ENCODE data around the gene OR3A2. TPM values are rescaled to one million over a fixed set of nuclear protein-coding genes. Genes with fewer than 3 reads are reported as not detected.

Gene OR3A2
- total and polyA plus RNA-seq, 2 of the 13 experiments (the other 11 are each of a cell fraction or from before 2014, with no cell fraction given) = not detected

- TF ChIP-seq REST (IDR thresholded peaks at IDR 0.05; ENCODE audit: borderline replicate concordance in 1 of 2, low read depth in 1 of 2, low read length in 2 of 2) = peak; percentile 55 to 90
- peak; percentile 52; the same call in 1 of the 2 replicates for TF ChIP-seq SAP130 (CRISPR knock-in tag; IDR thresholded peaks at IDR 0.05; ENCODE audit: low read depth)
- TF ChIP-seq EHMT2 (IDR thresholded peaks at IDR 0.05; ENCODE audit: borderline replicate concordance, low read depth, low read length) = peak; percentile 83; the same call in 1 of the 2 replicates
- peak; percentile 29; the same call in 1 of the 2 replicates for TF ChIP-seq ZNF580 (CRISPR knock-in tag; IDR thresholded peaks at IDR 0.05; ENCODE audit: borderline replicate concordance, low read depth)
These were observed 47.1 kb upstream of the OR3A2 start (continued) for GRCh38 chr17:3433215-3433614.

GRCh38 chr17:3418222-3418621, 32.1 kb upstream of the OR3A2 start:
- H3K9me3 ChIP-seq (ENCODE audit: low read length) = no peaks in the 10 kb centered on the region
- H3K36me3 ChIP-seq (replicated peaks in 1 of 2; ENCODE audit: control insufficient read depth in 1 of 2, insufficient read depth in 2 of 2, low read length in 2 of 2) = no peaks in the 10 kb centered on the region
- 2% methylated on average over 2 of the region's 2 CpGs for WGBS (ENCODE audit: low lambda C conversion rate)
- no peak overlapping the region for H3K27ac ChIP-seq (ENCODE audit: extremely low read length, insufficient read depth, low read length)
- ChIA-PET POLR2A (no interaction called here), CTCF (ENCODE audit: low intra/inter-chr PET ratio, low total read pairs) (no interaction called here)
- peak; percentile 97 to 99 for TF ChIP-seq MAFK (conservative IDR thresholded peaks at IDR 0.05 in 1 of 2, IDR thresholded peaks at IDR 0.05 in 1 of 2; ENCODE audit: low read length in 2 of 2)
- no peak for TF ChIP-seq ZFX (CRISPR knock-in tag; IDR thresholded peaks at IDR 0.05; ENCODE audit: low read depth)
- no peak for TF ChIP-seq STAG1 (CRISPR knock-in tag; IDR thresholded peaks at IDR 0.05)
- TF ChIP-seq ZFP1 (CRISPR knock-in tag; IDR thresholded peaks at IDR 0.05) = no peak
- TF ChIP-seq MAFF (IDR thresholded peaks at IDR 0.05; ENCODE audit: low read depth, low read length) = peak; percentile 99
- TF ChIP-seq ZBTB38 (CRISPR knock-in tag; IDR thresholded peaks at IDR 0.05) = no peak
- no peak for TF ChIP-seq AFF4 (CRISPR knock-in tag; IDR thresholded peaks at IDR 0.05)
- no peak for TF ChIP-seq ZNF235 (CRISPR knock-in tag; IDR thresholded peaks at IDR 0.05; ENCODE audit: borderline replicate concordance)
- TF ChIP-seq HOXA9 (CRISPR knock-in tag; IDR thresholded peaks at IDR 0.05; ENCODE audit: borderline replicate concordance) = no peak
- DNase-seq (ENCODE audit: low spot score) (no peak), FAIRE-seq (no peak), ATAC-seq (no peak)
- H2AFZ ChIP-seq (ENCODE audit: low read length) = no peak overlapping the region
- intact Hi-C loops (cut with micrococcal nuclease; ENCODE audit: unreplicated experiment) (no loop called here), in situ Hi-C loops (cut with HindIII; ENCODE audit: extremely low pct_ligation_motif_present, low pct_unique_long_range_greater_than_20kb) (no loop called here)
- H3K9ac ChIP-seq (ENCODE audit: insufficient read depth, low read depth, low read length) = no peak overlapping the region
- no peak overlapping the region for H3K4me2 ChIP-seq (ENCODE audit: low read depth, low read length)
- H3K27me3 ChIP-seq (ENCODE audit: control insufficient read depth in 1 of 2, insufficient read depth in 2 of 2, low read length in 2 of 2) = peaks cover 1 to 3% of the 10 kb centered on the region in 2 experiments; a peak in 3 of 5 replicates
- H3K79me2 ChIP-seq (ENCODE audit: insufficient read depth, low read length) = no peaks in the 10 kb centered on the region
- no peaks in the 10 kb centered on the region for H3K4me1 ChIP-seq (ENCODE audit: insufficient read depth, low read length)
- no TSS peak for BruUV-seq (replicated peaks)
- no peaks in the 10 kb centered on the region for H4K20me1 ChIP-seq (ENCODE audit: insufficient read depth, low read length)
- no peak overlapping the region for H3K4me3 ChIP-seq (replicated peaks in 1 of 3; ENCODE audit: insufficient read depth in 1 of 3, low read depth in 2 of 3, low read length in 3 of 3)
